Epidermal melanocyte (primary cell): ENCODE results near the gene CD28.

ENCODE experiments used
- DNase-seq: peaks from one replicate; pipeline ENCODE4 v3.0.0; 2011; ENCODE audit warnings: low spot score; ENCODE audit not compliant: insufficient read length

Gene CD28

GRCh38 chr2:203706403-203706802 lies at the start of gene CD28:
Gene CD28, plus strand, starts transcription at chr2:203706639. Its CDS starts 58 bp downstream, at chr2:203706697.
- DNase-seq, result no peak

- DNase-seq, result no peak
Measured at GRCh38 chr2:203659331-203660049, 46.9 kb upstream of the CD28 start.

- no peak for DNase-seq
Measured at GRCh38 chr2:203660465-203660864, 46.0 kb upstream of the CD28 start.

GRCh38 chr2:203661279-203661908 lies 45.0 kb upstream of the CD28 start:
- no peak for DNase-seq

- DNase-seq, result no peak
Measured at GRCh38 chr2:203662487-203662886, 44.0 kb upstream of the CD28 start.

- no peak for DNase-seq
Measured at GRCh38 chr2:203662951-203663350, 43.5 kb upstream of the CD28 start.

GRCh38 chr2:203664029-203664755 lies 42.2 kb upstream of the CD28 start:
- DNase-seq, result no peak

GRCh38 chr2:203667838-203668237 lies 38.6 kb upstream of the CD28 start:
- no peak for DNase-seq

- DNase-seq, result no peak
Measured at GRCh38 chr2:203669820-203670219, 36.6 kb upstream of the CD28 start.

GRCh38 chr2:203670939-203671338 lies 35.5 kb upstream of the CD28 start:
- no peak for DNase-seq

GRCh38 chr2:203671876-203672275 lies 34.6 kb upstream of the CD28 start:
- no peak for DNase-seq

GRCh38 chr2:203672856-203673255 lies 33.6 kb upstream of the CD28 start:
- DNase-seq, result no peak

GRCh38 chr2:203673933-203674332 lies 32.5 kb upstream of the CD28 start:
- peak; percentile 57 for DNase-seq

- DNase-seq, result no peak
Measured at GRCh38 chr2:203675086-203675485, 31.4 kb upstream of the CD28 start.

GRCh38 chr2:203678971-203679370 lies 27.5 kb upstream of the CD28 start:
- no peak for DNase-seq

GRCh38 chr2:203679401-203679800 lies 27.0 kb upstream of the CD28 start:
- DNase-seq, result no peak

- no peak for DNase-seq
Measured at GRCh38 chr2:203681978-203682377, 24.5 kb upstream of the CD28 start.

GRCh38 chr2:203682688-203683130 lies 23.7 kb upstream of the CD28 start:
- DNase-seq, result no peak

GRCh38 chr2:203683421-203683820 lies 23.0 kb upstream of the CD28 start:
- no peak for DNase-seq

GRCh38 chr2:203683932-203684556 lies 22.4 kb upstream of the CD28 start:
- DNase-seq, result no peak

GRCh38 chr2:203685081-203685621 lies 21.3 kb upstream of the CD28 start:
- DNase-seq, result peak; percentile 80
